Thoracic aorta (tissue), 2 donors: Measurements from ENCODE around the gene DEPDC1B. TPM values are rescaled to one million over a fixed set of nuclear protein-coding genes. Genes with fewer than 3 reads are reported as not detected.
A peak's percentile ranks its signal among the peaks of the same experiment; 100 is the strongest.

Experiments
- ATAC-seq: fragments of 150-250 bp; one replicate; pipeline ENCODE4 v1.8.0; 2017; ENCODE audit warnings: low read depth; ENCODE audit not compliant: insufficient number of reproducible peaks, low FRiP score
- DNase-seq: peaks from one replicate; pipeline ENCODE4 v3.0.0-alpha.2; 2020; ENCODE audit warnings: low spot score
- H3K27ac ChIP-seq, 2 donors: fragments of 200-600 bp; sonication (generic); 1 replicate in 1 of 2; 2 replicates in 1 of 2; pipeline ENCODE4 v1.5.1; 2016; ENCODE audit warnings: mild to moderate bottlenecking in 2 of 2, moderate library complexity in 2 of 2
- H3K27me3 ChIP-seq: fragments of 200-600 bp; sonication (generic); replicated peaks from 2 replicates; pipeline ENCODE4 v1.6.0; 2016; ENCODE audit warnings: mild to moderate bottlenecking; ENCODE audit not compliant: insufficient read depth
- H3K36me3 ChIP-seq: fragments of 200-600 bp; sonication (generic); one replicate; pipeline ENCODE4 v1.5.1; 2016
- H3K4me1 ChIP-seq, 2 donors: fragments of 200-600 bp; sonication (generic); 1 replicate in 1 of 2; 2 replicates in 1 of 2; pipeline versions ENCODE4 v1.5.1 to v1.6.0; 2016; ENCODE audit warnings: low read depth in 2 of 2, mild to moderate bottlenecking in 1 of 2; ENCODE audit not compliant: control insufficient read depth in 1 of 2
- H3K4me3 ChIP-seq: fragments of 200-600 bp; sonication (generic); 2 replicates; pipeline ENCODE4 v1.5.1; 2016; ENCODE audit warnings: mild to moderate bottlenecking
- H3K9me3 ChIP-seq: fragments of 200-600 bp; sonication (generic); 2 replicates; pipeline ENCODE4 v1.5.1; 2016
- CTCF ChIP-seq: fragments of 200-600 bp; sonication (generic); IDR thresholded peaks from one replicate; pipeline ENCODE4 v1.5.1; 2019; ENCODE audit warnings: antibody characterized with exemption
- total RNA-seq, 2 donors: library from RNA; depleted of rRNA; stranded (reverse); fragments of >200 nt; gene quantifications; one replicate each; pipeline versions ENCODE4 v1.1.0 to v1.2.3, GENCODE V29; 2016

Gene DEPDC1B
- total RNA-seq, 2 donors from 2014 or later: not detected

GRCh38 chr5:60703944-60704343, 4.0 kb upstream of the DEPDC1B start:
- no peak for DNase-seq
- no peak for TF ChIP-seq CTCF
- no peaks in the 10 kb centered on the region for H3K9me3 ChIP-seq
- no peaks in the 10 kb centered on the region for H3K27me3 ChIP-seq
- H3K4me1 ChIP-seq: peaks cover 0 to 14% of the 10 kb centered on the region in 2 donors
- no peak for ATAC-seq
- H3K27ac ChIP-seq: no peak overlapping the region
- H3K4me3 ChIP-seq: no peak overlapping the region
- no peaks in the 10 kb centered on the region for H3K36me3 ChIP-seq

DNA sequence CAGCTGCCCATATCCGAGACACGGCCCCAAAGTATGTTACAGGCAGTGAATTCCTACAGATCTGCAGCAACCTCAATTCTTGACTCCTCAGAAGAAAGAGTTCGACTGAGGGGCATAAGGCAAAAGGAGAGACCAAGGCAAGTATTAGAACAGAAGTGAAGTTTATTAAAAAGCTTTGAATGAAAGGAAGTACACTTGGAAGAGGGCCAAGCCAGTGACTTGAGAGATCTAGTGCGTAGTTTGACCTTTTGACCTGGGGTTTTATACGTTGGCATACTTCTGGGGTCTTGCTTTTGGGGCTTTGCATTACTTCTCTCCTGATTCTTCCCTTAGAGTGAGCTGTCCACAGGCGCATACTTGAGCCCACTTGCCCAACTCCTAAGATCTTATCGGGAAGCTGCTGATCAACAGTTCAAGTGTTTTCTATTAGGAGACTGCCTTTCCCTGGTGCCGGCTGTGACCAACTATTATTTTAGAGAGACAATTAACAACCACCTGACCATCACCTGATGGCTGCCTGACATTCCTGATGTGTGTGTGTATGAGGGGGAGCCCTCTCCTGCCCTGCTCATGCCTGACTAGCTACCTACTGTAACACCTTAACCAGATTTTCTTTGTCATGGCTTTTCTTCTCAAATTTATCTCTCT, 1.5 kb upstream of the DEPDC1B start:
- no peak for TF ChIP-seq CTCF
- DNase-seq (no peak), ATAC-seq (no peak)
- H3K4me3 ChIP-seq: no peak overlapping the region
- no peaks in the 10 kb centered on the region for H3K27me3 ChIP-seq
- H3K4me1 ChIP-seq: peaks cover 0 to 14% of the 10 kb centered on the region in 2 donors
- H3K27ac ChIP-seq: no peak overlapping the region
- no peaks in the 10 kb centered on the region for H3K36me3 ChIP-seq
- no peaks in the 10 kb centered on the region for H3K9me3 ChIP-seq

DNA sequence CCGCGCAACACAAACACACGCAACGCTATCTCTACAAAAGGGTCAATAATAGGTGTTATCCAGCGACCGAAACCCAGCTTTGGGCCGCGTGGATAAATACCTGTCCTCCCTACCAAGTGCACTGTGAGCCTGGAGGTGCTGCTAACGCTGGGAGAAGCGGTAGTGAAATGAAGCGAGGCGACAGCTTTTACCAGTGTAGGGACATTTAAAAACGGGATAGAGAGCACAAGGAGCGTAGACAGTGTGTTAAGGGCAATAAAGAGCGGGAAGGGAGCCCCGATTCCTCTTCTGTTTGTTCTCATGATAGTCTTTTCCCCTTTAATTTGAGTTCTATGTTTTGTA, 421 bp upstream of the DEPDC1B start:
- Histone ChIP-seq H3K4me3 (peak overlapping the region; percentile 81), H3K27ac (peak overlapping the region; percentile 43 to 53), H3K27me3 (no peaks in the 10 kb centered on the region), H3K4me1 (peaks cover 0 to 14% of the 10 kb centered on the region in 2 donors), H3K36me3 (no peaks in the 10 kb centered on the region), H3K9me3 (no peaks in the 10 kb centered on the region)
- no peak for DNase-seq
- TF ChIP-seq CTCF: no peak
- ATAC-seq: no peak

DNA sequence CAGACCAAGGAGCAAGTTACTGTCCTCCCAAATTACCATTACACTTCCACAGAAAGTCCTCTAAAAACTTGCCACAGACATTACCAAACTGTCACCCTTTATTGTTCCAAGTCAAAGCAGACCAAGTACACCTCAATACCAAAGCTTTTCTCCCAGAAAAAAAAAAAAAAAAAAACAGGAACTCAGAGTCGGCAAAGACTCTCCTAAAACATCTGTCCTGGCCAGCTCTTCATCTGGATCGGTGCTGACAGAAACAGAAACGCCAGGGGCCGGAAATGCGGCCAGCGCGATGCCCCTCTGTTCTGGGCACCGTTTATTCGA, 718 bp downstream of the DEPDC1B start:
- Histone ChIP-seq H3K4me3 (peak overlapping the region; percentile 81), H3K27me3 (no peaks in the 10 kb centered on the region), H3K4me1 (peaks cover 0 to 14% of the 10 kb centered on the region in 2 donors), H3K9me3 (no peaks in the 10 kb centered on the region), H3K27ac (peak overlapping the region in 1 of 2 donors; percentile 53), H3K36me3 (no peaks in the 10 kb centered on the region)
- ATAC-seq: no peak
- no peak for TF ChIP-seq CTCF
- DNase-seq: no peak

- no peak for TF ChIP-seq CTCF
- H3K4me3 ChIP-seq: no peak overlapping the region
- DNase-seq: no peak
- no peaks in the 10 kb centered on the region for H3K36me3 ChIP-seq
- no peaks in the 10 kb centered on the region for H3K9me3 ChIP-seq
- peaks cover 0 to 14% of the 10 kb centered on the region in 2 donors for H3K4me1 ChIP-seq
- no peaks in the 10 kb centered on the region for H3K27me3 ChIP-seq
- ATAC-seq: no peak
- H3K27ac ChIP-seq: no peak overlapping the region
Observed at GRCh38 chr5:60698336-60698735, 1.6 kb downstream of the DEPDC1B start.
